ENCODE measurements around the gene IL17RC. TPM values are rescaled to one million over a fixed set of nuclear protein-coding genes. Genes with fewer than 3 reads are reported as not detected.

IL17RC gene
- total RNA-seq, 1 experiment from 2014 or later, result 45.0 TPM

DNA sequence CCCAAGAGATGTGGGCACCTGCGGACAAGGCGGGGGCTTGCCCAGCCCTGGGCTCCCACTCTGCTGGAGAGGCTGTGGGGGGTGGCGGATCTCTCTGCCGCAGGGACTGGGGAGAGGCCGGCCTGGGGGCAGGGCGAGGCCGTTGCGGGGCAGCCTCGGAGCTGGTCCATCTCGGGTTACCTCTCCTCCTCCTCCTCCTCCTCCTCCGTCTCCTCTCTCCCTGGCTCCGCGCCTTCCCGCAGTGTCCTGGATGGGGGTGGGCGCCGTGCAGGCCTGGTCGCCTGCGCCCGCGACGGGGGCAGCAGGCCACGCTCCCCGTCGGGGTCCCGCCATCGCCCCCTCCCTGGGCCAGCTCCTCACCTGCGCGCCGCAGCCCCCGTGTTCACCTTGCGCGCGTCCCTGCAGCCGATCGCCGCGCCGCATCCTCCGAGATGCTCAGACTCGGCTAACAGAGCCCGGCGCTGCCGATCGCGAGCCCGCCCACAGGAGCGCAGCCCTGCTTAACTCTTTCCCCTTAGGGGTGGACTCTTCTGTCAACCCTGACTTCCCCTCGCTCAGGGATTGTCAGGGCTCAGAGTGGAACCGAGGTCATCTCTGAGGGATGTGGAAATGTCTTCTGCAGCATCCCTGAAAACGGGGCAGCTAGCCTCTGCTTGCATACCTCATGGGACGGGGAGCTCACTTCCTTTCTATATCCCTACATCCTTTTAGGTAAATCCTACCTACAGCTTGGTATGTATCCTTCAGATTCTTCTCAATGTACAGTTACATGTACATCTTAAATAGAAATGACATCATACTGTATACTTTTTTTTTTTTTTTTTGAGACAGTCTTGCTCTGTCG lies 35.3 kb downstream of the IL17RC start, which contains the start of gene PRRT3:
TSS of gene PRRT3 (minus strand) at position 447 of the 844 bp plus-strand sequence. CDS start 2,293 bp downstream, outside the sequence.
- no peaks in the 10 kb centered on the region for H3K9me3 ChIP-seq (ENCODE audit: insufficient read depth, low read depth)
- no peak within 1 kb of the TSS for H3K27ac ChIP-seq
- no peak for DNase-seq
- CTCF ChIA-PET, result no interaction called here
- POLR2A ChIA-PET (ENCODE audit: unreplicated experiment), result no interaction called here
- no peak within 1 kb of the TSS for H2AFZ ChIP-seq
- H3K27me3 ChIP-seq (ENCODE audit: insufficient read depth, low read depth), result no peaks in the 10 kb centered on the region
- peaks cover 6% of the 10 kb centered on the region; the same call in 1 of the 2 replicates for H3K79me2 ChIP-seq (ENCODE audit: low read depth)
- no peak for TF ChIP-seq EZH2 (IDR thresholded peaks at IDR 0.05; ENCODE audit: low read depth)
- TF ChIP-seq, protein P1, sequence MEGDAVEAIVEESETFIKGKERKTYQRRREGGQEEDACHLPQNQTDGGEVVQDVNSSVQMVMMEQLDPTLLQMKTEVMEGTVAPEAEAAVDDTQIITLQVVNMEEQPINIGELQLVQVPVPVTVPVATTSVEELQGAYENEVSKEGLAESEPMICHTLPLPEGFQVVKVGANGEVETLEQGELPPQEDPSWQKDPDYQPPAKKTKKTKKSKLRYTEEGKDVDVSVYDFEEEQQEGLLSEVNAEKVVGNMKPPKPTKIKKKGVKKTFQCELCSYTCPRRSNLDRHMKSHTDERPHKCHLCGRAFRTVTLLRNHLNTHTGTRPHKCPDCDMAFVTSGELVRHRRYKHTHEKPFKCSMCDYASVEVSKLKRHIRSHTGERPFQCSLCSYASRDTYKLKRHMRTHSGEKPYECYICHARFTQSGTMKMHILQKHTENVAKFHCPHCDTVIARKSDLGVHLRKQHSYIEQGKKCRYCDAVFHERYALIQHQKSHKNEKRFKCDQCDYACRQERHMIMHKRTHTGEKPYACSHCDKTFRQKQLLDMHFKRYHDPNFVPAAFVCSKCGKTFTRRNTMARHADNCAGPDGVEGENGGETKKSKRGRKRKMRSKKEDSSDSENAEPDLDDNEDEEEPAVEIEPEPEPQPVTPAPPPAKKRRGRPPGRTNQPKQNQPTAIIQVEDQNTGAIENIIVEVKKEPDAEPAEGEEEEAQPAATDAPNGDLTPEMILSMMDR (conservative IDR thresholded peaks at IDR 0.05), result no peak
- intact Hi-C loops (cut with micrococcal nuclease; ENCODE audit: unreplicated experiment), result no loop called here
- H4K20me1 ChIP-seq (ENCODE audit: insufficient read depth), result no peaks in the 10 kb centered on the region
- no peak within 1 kb of the TSS for H3K4me2 ChIP-seq
- peaks cover 21% of the 10 kb centered on the region for H3K4me1 ChIP-seq (replicated peaks; ENCODE audit: insufficient read depth)
- H3K4me3 ChIP-seq, result no peak within 1 kb of the TSS
- H3F3A ChIP-seq (ENCODE audit: insufficient read depth, low read depth), result peaks cover 12% of the 10 kb centered on the region; the same call in 1 of the 2 replicates
- H3K9me2 ChIP-seq (ENCODE audit: insufficient read depth), result no peaks in the 10 kb centered on the region
- H3K36me3 ChIP-seq (ENCODE audit: low read depth), result no peaks in the 10 kb centered on the region
- no TSS peak for BruUV-seq (replicated peaks)

DNA sequence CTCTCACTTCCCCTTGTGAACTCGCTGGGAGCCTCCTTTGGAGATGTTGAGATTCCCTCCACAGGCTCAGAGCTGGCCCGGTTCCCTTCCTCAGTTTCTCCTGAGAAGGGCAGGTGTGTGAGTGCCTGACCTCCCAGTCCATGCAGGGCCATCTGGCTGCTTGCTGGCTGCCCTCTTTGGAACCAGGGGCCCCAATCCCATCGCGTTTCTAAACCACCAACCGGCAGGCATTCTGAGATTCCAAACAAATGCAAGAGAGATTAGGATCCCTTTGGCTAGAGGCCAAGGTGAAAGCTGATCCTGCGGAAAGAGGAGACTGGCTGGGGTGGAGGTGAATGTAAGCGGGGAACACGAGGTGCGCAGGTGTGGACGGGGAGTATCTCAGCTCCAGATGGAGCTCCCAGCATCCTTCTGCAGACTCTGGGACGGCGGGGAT lies 38.2 kb downstream of the IL17RC start:
- Histone ChIP-seq H3K36me3 (ENCODE audit: low read depth) (no peaks in the 10 kb centered on the region), H3K79me2 (ENCODE audit: low read depth) (no peaks in the 10 kb centered on the region), H3K4me1 (replicated peaks; ENCODE audit: insufficient read depth) (peaks cover 14% of the 10 kb centered on the region), H3F3A (ENCODE audit: insufficient read depth, low read depth) (peaks cover 18% of the 10 kb centered on the region; the same call in 1 of the 2 replicates), H3K9me3 (ENCODE audit: insufficient read depth, low read depth) (no peaks in the 10 kb centered on the region), H3K27me3 (ENCODE audit: insufficient read depth, low read depth) (no peaks in the 10 kb centered on the region), H2AFZ (no peak overlapping the region), H3K4me2 (no peak overlapping the region), H4K20me1 (ENCODE audit: insufficient read depth) (no peaks in the 10 kb centered on the region), H3K27ac (0 out of 2 replicates have a peak overlapping the region, but pooled peaks have one; percentile 6), H3K4me3 (no peak overlapping the region), H3K9me2 (ENCODE audit: insufficient read depth) (no peaks in the 10 kb centered on the region)
- DNase-seq, result no peak
- no TSS peak for BruUV-seq (replicated peaks)
- TF ChIP-seq EZH2 (IDR thresholded peaks at IDR 0.05; ENCODE audit: low read depth), result no peak
- TF ChIP-seq, protein P1 (conservative IDR thresholded peaks at IDR 0.05), result no peak
- ChIA-PET CTCF (no interaction called here), POLR2A (ENCODE audit: unreplicated experiment) (no interaction called here)
- intact Hi-C loops (cut with micrococcal nuclease; ENCODE audit: unreplicated experiment), result no loop called here

DNA sequence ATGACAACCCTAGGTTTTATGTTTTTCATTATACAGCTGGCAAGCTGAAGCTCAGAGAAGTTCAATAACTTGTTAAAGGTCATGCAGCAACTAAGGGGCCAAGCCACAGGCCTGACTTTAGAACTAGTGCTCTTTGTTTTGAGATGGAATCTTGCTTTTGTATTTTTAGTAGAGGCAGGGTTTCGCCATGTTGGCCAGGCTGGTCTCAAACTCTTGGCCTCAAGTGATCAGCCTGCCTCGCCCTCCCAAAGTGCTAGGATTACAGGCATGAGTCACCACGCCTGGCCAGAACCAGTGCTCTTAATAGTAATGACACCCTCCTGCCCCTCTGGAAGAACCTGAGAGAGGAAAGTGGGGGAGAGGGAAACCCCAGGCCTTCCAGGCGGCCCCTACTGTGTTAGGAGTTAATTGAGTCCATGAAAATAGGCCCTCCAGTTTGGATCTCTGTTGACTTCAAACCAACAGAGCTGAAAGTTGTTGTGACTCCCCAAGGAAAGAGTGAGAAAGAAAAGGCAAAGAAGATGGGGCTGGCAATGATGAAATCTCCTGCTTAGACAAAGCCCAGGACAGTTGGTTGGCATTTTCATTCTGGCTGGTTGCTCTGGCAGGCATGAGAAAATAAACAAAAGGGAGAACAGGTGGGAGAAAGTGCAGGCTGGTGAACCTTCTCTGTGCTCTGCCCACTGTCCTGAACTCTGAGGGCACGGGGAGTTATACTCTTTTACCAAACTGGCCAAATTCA lies 38.9 kb downstream of the IL17RC start:
- H3K79me2 ChIP-seq (ENCODE audit: low read depth), result no peaks in the 10 kb centered on the region
- H3F3A ChIP-seq (ENCODE audit: insufficient read depth, low read depth), result peaks cover 25% of the 10 kb centered on the region; the same call in 1 of the 2 replicates
- no peak overlapping the region for H2AFZ ChIP-seq
- H3K4me1 ChIP-seq (replicated peaks; ENCODE audit: insufficient read depth), result peaks cover 14% of the 10 kb centered on the region
- H3K27me3 ChIP-seq (ENCODE audit: insufficient read depth, low read depth), result no peaks in the 10 kb centered on the region
- POLR2A ChIA-PET (ENCODE audit: unreplicated experiment), result no interaction called here
- CTCF ChIA-PET, result no interaction called here
- no peak overlapping the region for H3K4me2 ChIP-seq
- BruUV-seq (replicated peaks), result no TSS peak
- H3K4me3 ChIP-seq, result no peak overlapping the region
- no peak for TF ChIP-seq EZH2 (IDR thresholded peaks at IDR 0.05; ENCODE audit: low read depth)
- TF ChIP-seq, protein P1 (conservative IDR thresholded peaks at IDR 0.05), result no peak
- no peak for DNase-seq
- H4K20me1 ChIP-seq (ENCODE audit: insufficient read depth), result no peaks in the 10 kb centered on the region
- H3K27ac ChIP-seq, result peak overlapping the region; percentile 6; the same call in 1 of the 2 replicates
- intact Hi-C loops (cut with micrococcal nuclease; ENCODE audit: unreplicated experiment), result no loop called here
- H3K9me3 ChIP-seq (ENCODE audit: insufficient read depth, low read depth), result no peaks in the 10 kb centered on the region
- no peaks in the 10 kb centered on the region for H3K9me2 ChIP-seq (ENCODE audit: insufficient read depth)
- H3K36me3 ChIP-seq (ENCODE audit: low read depth), result no peaks in the 10 kb centered on the region

Measured in PC-9 (cell line).